H1 (cell line): ENCODE measurements around the gene SGPP2. TPM values are rescaled to one million over a fixed set of nuclear protein-coding genes. Genes with fewer than 3 reads are reported as not detected.

ENCODE experiments used
- CTCF ChIA-PET: fragments of 300-600 bp; sonication (Branson Sonifier 250); formaldehyde crosslinking; loops from one replicate; lab custom pipeline; 2021; ENCODE audit not compliant: partially characterized antibody; lab: Charles Lee
- POLR2A ChIA-PET: fragments of 300-600 bp; sonication (Branson Sonifier 250); formaldehyde crosslinking; loops from one replicate; lab custom pipeline; 2021; ENCODE audit warnings: inconsistent platforms; ENCODE audit not compliant: partially characterized antibody; lab: Charles Lee
- DNase-seq, 2 experiments: peaks; one replicate each; pipeline versions ENCODE4 v3.0.0 to v3.0.0-alpha.2; 2010 to 2022; ENCODE audit warnings: low spot score in 2 of 2, low read depth in 1 of 2, mixed read lengths in 1 of 2
- FAIRE-seq: peaks from 2 replicates; lab custom pipeline; 2011; peaks lifted over from hg19 to GRCh38; lab: Jason Lieb, UNC
- H2AFZ ChIP-seq: 2 replicates; pipeline ENCODE4 v1.8.1; 2012; ENCODE audit warnings: low read length, inconsistent platforms
- H2AK5ac ChIP-seq: 2 replicates; pipeline ENCODE4 v1.6.1; 2013; ENCODE audit warnings: low read depth, low read length
- H2BK120ac ChIP-seq: replicated peaks from 2 replicates; pipeline ENCODE3; 2013; ENCODE audit warnings: low read depth, low read length, inconsistent platforms
- H2BK12ac ChIP-seq: 2 replicates; pipeline ENCODE4 v1.6.1; 2013; ENCODE audit warnings: low read depth, low read length
- H2BK15ac ChIP-seq: 2 replicates; pipeline ENCODE4 v1.6.1; 2013; ENCODE audit warnings: low read length
- H2BK20ac ChIP-seq: 2 replicates; pipeline ENCODE4 v1.6.1; 2013; ENCODE audit warnings: low read length
- H2BK5ac ChIP-seq: 2 replicates; pipeline ENCODE4 v1.6.1; 2013; ENCODE audit warnings: low read depth, low read length
- H3K14ac ChIP-seq: 2 replicates; pipeline ENCODE4 v1.6.1; 2013; ENCODE audit warnings: inconsistent platforms; ENCODE audit not compliant: insufficient read length
- H3K18ac ChIP-seq: 2 replicates; pipeline ENCODE4 v1.6.1; 2013; ENCODE audit warnings: low read length; ENCODE audit errors: extremely low read depth
- H3K23ac ChIP-seq: 2 replicates; pipeline ENCODE4 v1.6.1; 2013; ENCODE audit warnings: inconsistent platforms; ENCODE audit not compliant: insufficient read length
- H3K23me2 ChIP-seq: 2 replicates; pipeline ENCODE4 v1.6.1; 2013; ENCODE audit warnings: low read depth, low read length
- H3K27ac ChIP-seq: 2 replicates; pipeline ENCODE4 v1.6.1; 2011; ENCODE audit warnings: low read depth, low read length, inconsistent platforms
- H3K27me3 ChIP-seq, 4 experiments: replicated peaks in 1 of 4; 1 replicate in 1 of 4; 2 replicates in 3 of 4; pipeline versions ENCODE4 v1.6.1 to v1.8.1; 2011 to 2013; ENCODE audit warnings: low read length in 3 of 4, mild to moderate bottlenecking in 3 of 4, inconsistent platforms in 2 of 4, mixed read lengths in 2 of 4, moderate library complexity in 1 of 4; ENCODE audit not compliant: control insufficient read depth in 3 of 4, insufficient read depth in 3 of 4; ENCODE audit errors: extremely low read depth in 1 of 4
- H3K36me3 ChIP-seq, 4 experiments: 2 replicates each; pipeline versions ENCODE4 v1.6.1 to v1.8.1; 2011 to 2013; ENCODE audit warnings: mild to moderate bottlenecking in 4 of 4, low read length in 3 of 4, moderate library complexity in 2 of 4, control low read depth in 1 of 4, inconsistent platforms in 1 of 4; ENCODE audit not compliant: insufficient read depth in 4 of 4, control insufficient read depth in 2 of 4
- H3K4ac ChIP-seq: replicated peaks from 2 replicates; pipeline ENCODE3; 2013; ENCODE audit warnings: low read length, low read depth, mixed read lengths, inconsistent platforms; ENCODE audit not compliant: insufficient read length
- H3K4me1 ChIP-seq, 4 experiments: replicated peaks in 1 of 4; 1 replicate in 1 of 4; 2 replicates in 3 of 4; pipeline versions ENCODE4 v1.6.1 to v1.8.1; 2011 to 2013; ENCODE audit warnings: low read length in 3 of 4, inconsistent platforms in 2 of 4, mixed read lengths in 1 of 4; ENCODE audit not compliant: insufficient read depth in 4 of 4, control insufficient read depth in 3 of 4
- H3K4me2 ChIP-seq, 2 experiments: 2 replicates each; pipeline versions ENCODE4 v1.6.1 to v1.8.1; 2011 to 2013; ENCODE audit warnings: low read depth in 2 of 2, low read length in 2 of 2, control low read depth in 1 of 2, inconsistent platforms in 1 of 2, mild to moderate bottlenecking in 1 of 2; ENCODE audit not compliant: insufficient read depth in 1 of 2
- H3K4me3 ChIP-seq, 4 experiments: fragments of 200-600, 300-600 bp in 1 of 4; sonication (generic), shearing (Covaris generic), sonication (Bioruptor Twin) in 1 of 4; 2 replicates each; pipeline versions ENCODE4 v1.5.1 to v1.8.1; 2011 to 2016; ENCODE audit warnings: low read length in 4 of 4, low read depth in 3 of 4, control low read depth in 2 of 4, inconsistent platforms in 2 of 4, mild to moderate bottlenecking in 2 of 4, mixed read lengths in 1 of 4, moderate library complexity in 1 of 4; ENCODE audit not compliant: insufficient read depth in 2 of 4; ENCODE audit errors: extremely low read depth in 1 of 4
- H3K56ac ChIP-seq: replicated peaks from 2 replicates; pipeline ENCODE3; 2013; ENCODE audit warnings: low read depth, mild to moderate bottlenecking, mixed read lengths, low read length, inconsistent platforms; ENCODE audit not compliant: insufficient read length
- H3K79me1 ChIP-seq: 2 replicates; pipeline ENCODE4 v1.6.1; 2013; ENCODE audit warnings: low read depth, low read length, control low read depth
- H3K79me2 ChIP-seq, 2 experiments: 2 replicates each; pipeline versions ENCODE4 v1.6.1 to v1.8.1; 2012 to 2013; ENCODE audit warnings: low read length in 2 of 2, mild to moderate bottlenecking in 2 of 2, inconsistent platforms in 1 of 2; ENCODE audit not compliant: insufficient read depth in 2 of 2, control insufficient read depth in 1 of 2
- H3K9ac ChIP-seq, 4 experiments: replicated peaks in 1 of 4; 1 replicate in 1 of 4; 2 replicates in 3 of 4; pipeline versions ENCODE4 v1.6.1 to v1.8.1; 2011 to 2013; ENCODE audit warnings: low read depth in 3 of 4, low read length in 3 of 4, control low read depth in 2 of 4, mild to moderate bottlenecking in 2 of 4, moderate library complexity in 2 of 4, inconsistent platforms in 1 of 4; ENCODE audit errors: extremely low read depth in 1 of 4
- H3K9me3 ChIP-seq, 2 experiments: 2 replicates each; pipeline versions ENCODE4 v1.6.1 to v1.8.1; 2012 to 2013; ENCODE audit warnings: mild to moderate bottlenecking in 2 of 2, moderate library complexity in 2 of 2, control low read depth in 1 of 2, inconsistent platforms in 1 of 2, low read depth in 1 of 2, low read length in 1 of 2, mixed read lengths in 1 of 2; ENCODE audit not compliant: insufficient read depth in 2 of 2
- H4K20me1 ChIP-seq, 2 experiments: replicated peaks in 1 of 2; 2 replicates each; pipeline versions ENCODE3 to v1.8.1; 2011 to 2013; ENCODE audit warnings: inconsistent platforms in 2 of 2, low read length in 2 of 2, mild to moderate bottlenecking in 1 of 2; ENCODE audit not compliant: insufficient read depth in 2 of 2, control insufficient read depth in 1 of 2
- H4K5ac ChIP-seq: 2 replicates; pipeline ENCODE4 v1.6.1; 2013; ENCODE audit warnings: low read length, low read depth, mixed read lengths, inconsistent platforms; ENCODE audit not compliant: insufficient read length
- H4K8ac ChIP-seq: 2 replicates; pipeline ENCODE4 v1.8.0; 2013; ENCODE audit warnings: mild to moderate bottlenecking, moderate library complexity, low read length, inconsistent platforms; ENCODE audit not compliant: insufficient read depth; ENCODE audit errors: extremely low read depth
- H4K91ac ChIP-seq: replicated peaks from 2 replicates; pipeline ENCODE3; 2013; ENCODE audit warnings: low read length, mixed read lengths, inconsistent platforms; ENCODE audit not compliant: insufficient read length
- ATF3 ChIP-seq: IDR thresholded peaks from 2 replicates; pipeline ENCODE4 v1.6.1; 2011; ENCODE audit warnings: low read depth, mild to moderate bottlenecking, low read length; ENCODE audit not compliant: insufficient read depth
- CTBP2 ChIP-seq: IDR thresholded peaks from 2 replicates; pipeline ENCODE4 v1.7.0; 2011; ENCODE audit warnings: borderline replicate concordance, mild to moderate bottlenecking, moderate library complexity, mixed read lengths, low read length; ENCODE audit not compliant: insufficient read depth, insufficient read length
- E2F6 ChIP-seq: IDR thresholded peaks from 2 replicates; pipeline ENCODE4 v1.6.1; 2012; ENCODE audit warnings: inconsistent platforms
- FOSL1 ChIP-seq: IDR thresholded peaks from 2 replicates; pipeline ENCODE4 v1.6.1; 2011; ENCODE audit warnings: mild to moderate bottlenecking, low read depth, low read length, moderate library complexity; ENCODE audit not compliant: insufficient read depth
- GTF2F1 ChIP-seq: IDR thresholded peaks from 2 replicates; pipeline ENCODE4 v1.6.1; 2012; ENCODE audit warnings: low read depth, low read length, improper control_type of control experiment, borderline replicate concordance
- HDAC2 ChIP-seq, 2 experiments: fragments of 300-600 bp in 1 of 2; sonication (generic) in 1 of 2; IDR thresholded peaks; 2 replicates each; pipeline ENCODE4 v1.6.1; 2011 to 2012; ENCODE audit warnings: low read depth in 2 of 2, low read length in 2 of 2, mild to moderate bottlenecking in 2 of 2, moderate library complexity in 2 of 2, borderline replicate concordance in 1 of 2, inconsistent platforms in 1 of 2
- POU5F1 ChIP-seq: IDR thresholded peaks from 2 replicates; pipeline ENCODE4 v1.6.1; 2011; ENCODE audit warnings: low read depth, mild to moderate bottlenecking, low read length, moderate library complexity
- RNF2 ChIP-seq: fragments of 200-900, 300-1000 bp; sonication (generic); IDR thresholded peaks from 2 replicates; pipeline ENCODE4 v1.7.1; 2016; ENCODE audit warnings: borderline replicate concordance, low read depth, mild to moderate bottlenecking, antibody characterized with exemption, low read length; ENCODE audit not compliant: poor library complexity, severe bottlenecking; ENCODE audit errors: missing control alignments
- SIX5 ChIP-seq: IDR thresholded peaks from 2 replicates; pipeline ENCODE4 v1.6.1; 2011; ENCODE audit warnings: mild to moderate bottlenecking, low read depth, low read length
- SP2 ChIP-seq: IDR thresholded peaks from 2 replicates; pipeline ENCODE4 v1.6.1; 2012; ENCODE audit warnings: mild to moderate bottlenecking, low read length, inconsistent platforms
- SP4 ChIP-seq: IDR thresholded peaks from 2 replicates; pipeline ENCODE4 v1.6.1; 2012; ENCODE audit warnings: low read length, inconsistent platforms
- TBP ChIP-seq: IDR thresholded peaks from 2 replicates; pipeline ENCODE4 v1.6.1; 2011; ENCODE audit warnings: low read depth, low read length, improper control_type of control experiment
- TCF12 ChIP-seq: IDR thresholded peaks from 2 replicates; pipeline ENCODE4 v1.6.1; 2011; ENCODE audit warnings: low read depth, mild to moderate bottlenecking, low read length
- WGBS, 2 experiments: shearing (Covaris generic) in 1 of 2; methylation state at CpG; one replicate each; pipeline versions ENCODE4 v1.1.6 to v1.1.7; 2013 to 2015; ENCODE audit warnings: low lambda C conversion rate in 2 of 2, mixed read lengths in 2 of 2, inconsistent platforms in 1 of 2, low coverage in 1 of 2, missing lambda C conversion rate in 1 of 2; ENCODE audit not compliant: insufficient replicate concordance in 2 of 2, insufficient coverage in 1 of 2, insufficient read length in 1 of 2; ENCODE audit errors: extremely low coverage in 1 of 2, missing lambda C conversion rate in 1 of 2; 5-methylcytosine and 5-hydroxymethylcytosine counted together
- polyA plus RNA-seq, 7 experiments: library from polyadenylated mRNA; depleted of rRNA in 3 of 7; stranded (reverse) in 5 of 7; unstranded in 2 of 7; fragments of >200 nt in 5 of 7; fragments of 200-250 nt in 2 of 7; gene quantifications; 1 replicate in 5 of 7; 2 replicates in 1 of 7; 4 replicates in 1 of 7; pipeline versions ENCODE4 v1.2.1 to v1.2.3, GENCODE V29; 2011 to 2013; ENCODE audit warnings: missing spikeins in 2 of 7, mixed read lengths in 2 of 7
- total RNA-seq: library from RNA; stranded (reverse); fragmentation: NEBNext Ultra II Directional; extraction: Animal tissue kit (Norgen Biotek cat#: 25700); gene quantifications from 2 replicates; pipeline ENCODE4 v1.2.1, GENCODE V29; 2021

SGPP2 gene
- total and polyA plus RNA-seq, 2 of the 8 experiments (the other 6 are each of a cell fraction or from before 2014, with no cell fraction given) = 0.29 TPM; not detected in 1

- H3K79me1 ChIP-seq = no peaks in the 10 kb centered on the region
- no peak overlapping the region for H2AFZ ChIP-seq
- no peaks in the 10 kb centered on the region for H3K4me1 ChIP-seq
- no peaks in the 10 kb centered on the region for H3K79me2 ChIP-seq
- no peaks in the 10 kb centered on the region for H4K20me1 ChIP-seq
- FAIRE-seq = no peak
- H4K8ac ChIP-seq = no peak overlapping the region
- H3K14ac ChIP-seq = no peak overlapping the region
- H2BK20ac ChIP-seq = no peak overlapping the region
- no peak overlapping the region for H3K23ac ChIP-seq
- no peak overlapping the region for H2BK5ac ChIP-seq
- no peaks in the 10 kb centered on the region for H3K23me2 ChIP-seq
- H2BK12ac ChIP-seq = no peak overlapping the region
- no peak overlapping the region for H2AK5ac ChIP-seq
- no peak overlapping the region for H3K9ac ChIP-seq
- WGBS, 2 experiments = 87% methylated on average over 1 of the region's 1 CpG; no CpG with 5 or more reads in 1 of the 2 experiments
- no peak overlapping the region for H2BK120ac ChIP-seq
- no peaks in the 10 kb centered on the region for H3K36me3 ChIP-seq
- H3K4me2 ChIP-seq = no peak overlapping the region
- H3K4me3 ChIP-seq = no peak overlapping the region
- no peak overlapping the region for H3K18ac ChIP-seq
- ChIA-PET POLR2A (no interaction called here), CTCF (interaction anchor here (1.5 kb wide), 1 partner anchor 13 kb away, joined by 3 read pairs; no protein-coding TSS in a partner anchor)
- no peak overlapping the region for H4K91ac ChIP-seq
- no peak overlapping the region for H3K4ac ChIP-seq
- peaks cover 3 to 9% of the 10 kb centered on the region in 2 experiments; a peak in 1 of 4 replicates for H3K9me3 ChIP-seq
- H4K5ac ChIP-seq = no peak overlapping the region
- H3K56ac ChIP-seq = no peak overlapping the region
- no peak overlapping the region for H2BK15ac ChIP-seq
- H3K27ac ChIP-seq = no peak overlapping the region
- H3K27me3 ChIP-seq = no peaks in the 10 kb centered on the region
- DNase-seq = no peak
- TF ChIP-seq CTBP2 (no peak), ATF3 (no peak), TBP (no peak), SIX5 (no peak), TCF12 (no peak), GTF2F1 (no peak), FOSL1 (no peak), RNF2 (no peak), SP2 (no peak), E2F6 (no peak), SP4 (no peak), POU5F1 (no peak), HDAC2 (IDR thresholded peaks at IDR 0.05; ENCODE audit: borderline replicate concordance in 1 of 2, low read depth in 2 of 2, low read length in 2 of 2) (no peak)
These were observed 71.0 kb downstream of the SGPP2 start for GRCh38 chr2:222495388-222495787.
